Measurements from ENCODE around the gene YTHDF2.
"Not testable (repeated sequence)": the region's sequence is repeated elsewhere in the genome, so short reads cannot be mapped to it uniquely, and the experiment has no call there.

Gene YTHDF2

GRCh38 chr1:28737307-28738132, 780 bp downstream of the YTHDF2 start:
- peak overlapping the region; percentile 82 for H3K27ac ChIP-seq (ENCODE audit: low read length)
- H3K4me3 ChIP-seq (ENCODE audit: low read length) = peak overlapping the region; percentile 82
- peaks cover 41% of the 10 kb centered on the region for H3K36me3 ChIP-seq (ENCODE audit: control insufficient read depth, low read depth, low read length)
- H3K9ac ChIP-seq (ENCODE audit: low read length) = peak overlapping the region; percentile 99
- peaks cover 13% of the 10 kb centered on the region for H3K4me1 ChIP-seq (ENCODE audit: control insufficient read depth, low read depth, low read length)
- no peaks in the 10 kb centered on the region for H3K27me3 ChIP-seq (ENCODE audit: control insufficient read depth, insufficient read depth, low read length)
- H3K9me3 ChIP-seq (ENCODE audit: control insufficient read depth, low read depth, low read length) = no peaks in the 10 kb centered on the region

GRCh38 chr1:28740118-28740517, 3.4 kb downstream of the YTHDF2 start:
- Histone ChIP-seq H3K27ac (ENCODE audit: low read length) (no peak overlapping the region), H3K4me1 (ENCODE audit: control insufficient read depth, low read depth, low read length) (peaks cover 13% of the 10 kb centered on the region), H3K36me3 (ENCODE audit: control insufficient read depth, low read depth, low read length) (peaks cover 67% of the 10 kb centered on the region), H3K9me3 (ENCODE audit: control insufficient read depth, low read depth, low read length) (no peaks in the 10 kb centered on the region), H3K9ac (ENCODE audit: low read length) (no peak overlapping the region), H3K27me3 (ENCODE audit: control insufficient read depth, insufficient read depth, low read length) (no peaks in the 10 kb centered on the region), H3K4me3 (ENCODE audit: low read length) (peak overlapping the region; percentile 82)

- no peak overlapping the region for H3K27ac ChIP-seq (ENCODE audit: low read length)
- no peaks in the 10 kb centered on the region for H3K27me3 ChIP-seq (ENCODE audit: control insufficient read depth, insufficient read depth, low read length)
- H3K9me3 ChIP-seq (ENCODE audit: control insufficient read depth, low read depth, low read length) = no peaks in the 10 kb centered on the region
- H3K9ac ChIP-seq (ENCODE audit: low read length) = no peak overlapping the region
- peak overlapping the region; percentile 3 for H3K4me3 ChIP-seq (ENCODE audit: low read length)
- peaks cover 82% of the 10 kb centered on the region for H3K36me3 ChIP-seq (ENCODE audit: control insufficient read depth, low read depth, low read length)
- peaks cover 6% of the 10 kb centered on the region for H3K4me1 ChIP-seq (ENCODE audit: control insufficient read depth, low read depth, low read length)
Observed at GRCh38 chr1:28744184-28744583, 7.4 kb downstream of the YTHDF2 start.

GRCh38 chr1:28745653-28746173, 9.0 kb downstream of the YTHDF2 start:
- no peaks in the 10 kb centered on the region for H3K27me3 ChIP-seq (ENCODE audit: control insufficient read depth, insufficient read depth, low read length)
- no peak overlapping the region for H3K9ac ChIP-seq (ENCODE audit: low read length)
- H3K36me3 ChIP-seq (ENCODE audit: control insufficient read depth, low read depth, low read length) = peaks cover 74% of the 10 kb centered on the region
- no peak overlapping the region for H3K27ac ChIP-seq (ENCODE audit: low read length)
- H3K4me1 ChIP-seq (ENCODE audit: control insufficient read depth, low read depth, low read length) = peaks cover 6% of the 10 kb centered on the region
- H3K9me3 ChIP-seq (ENCODE audit: control insufficient read depth, low read depth, low read length) = no peaks in the 10 kb centered on the region
- no peak overlapping the region for H3K4me3 ChIP-seq (ENCODE audit: low read length)

- peaks cover 49% of the 10 kb centered on the region for H3K36me3 ChIP-seq (ENCODE audit: control insufficient read depth, low read depth, low read length)
- no peak overlapping the region for H3K9ac ChIP-seq (ENCODE audit: low read length)
- peaks cover 10% of the 10 kb centered on the region for H3K4me1 ChIP-seq (ENCODE audit: control insufficient read depth, low read depth, low read length)
- H3K9me3 ChIP-seq (ENCODE audit: control insufficient read depth, low read depth, low read length) = no peaks in the 10 kb centered on the region
- no peak overlapping the region for H3K27ac ChIP-seq (ENCODE audit: low read length)
- H3K4me3 ChIP-seq (ENCODE audit: low read length) = no peak overlapping the region
- no peaks in the 10 kb centered on the region for H3K27me3 ChIP-seq (ENCODE audit: control insufficient read depth, insufficient read depth, low read length)
Observed at GRCh38 chr1:28750330-28750729, 13.6 kb downstream of the YTHDF2 start.

- H3K27ac ChIP-seq (ENCODE audit: low read length); H3K9ac ChIP-seq (ENCODE audit: low read length); H3K9me3 ChIP-seq (ENCODE audit: control insufficient read depth, low read depth, low read length); H3K4me3 ChIP-seq (ENCODE audit: low read length); H3K27me3 ChIP-seq (ENCODE audit: control insufficient read depth, insufficient read depth, low read length): not testable (repeated sequence)
- H3K4me1 ChIP-seq (ENCODE audit: control insufficient read depth, low read depth, low read length) = peaks cover 13% of the 10 kb centered on the region
- H3K36me3 ChIP-seq (ENCODE audit: control insufficient read depth, low read depth, low read length) = peaks cover 51% of the 10 kb centered on the region
Observed at GRCh38 chr1:28750771-28751294, 14.1 kb downstream of the YTHDF2 start.

- Histone ChIP-seq H3K9me3 (ENCODE audit: control insufficient read depth, low read depth, low read length) (no peaks in the 10 kb centered on the region), H3K36me3 (ENCODE audit: control insufficient read depth, low read depth, low read length) (peaks cover 49% of the 10 kb centered on the region), H3K9ac (ENCODE audit: low read length) (no peak overlapping the region), H3K27me3 (ENCODE audit: control insufficient read depth, insufficient read depth, low read length) (no peaks in the 10 kb centered on the region), H3K27ac (ENCODE audit: low read length) (no peak overlapping the region), H3K4me3 (ENCODE audit: low read length) (no peak overlapping the region), H3K4me1 (ENCODE audit: control insufficient read depth, low read depth, low read length) (peaks cover 17% of the 10 kb centered on the region)
Observed at GRCh38 chr1:28751315-28752060, 14.7 kb downstream of the YTHDF2 start.

- Histone ChIP-seq H3K9me3 (ENCODE audit: control insufficient read depth, low read depth, low read length) (no peaks in the 10 kb centered on the region), H3K9ac (ENCODE audit: low read length) (no peak overlapping the region), H3K36me3 (ENCODE audit: control insufficient read depth, low read depth, low read length) (peaks cover 57% of the 10 kb centered on the region), H3K27me3 (ENCODE audit: control insufficient read depth, insufficient read depth, low read length) (no peaks in the 10 kb centered on the region), H3K27ac (ENCODE audit: low read length) (no peak overlapping the region), H3K4me1 (ENCODE audit: control insufficient read depth, low read depth, low read length) (peaks cover 18% of the 10 kb centered on the region), H3K4me3 (ENCODE audit: low read length) (no peak overlapping the region)
Observed at GRCh38 chr1:28755701-28756100, 19.0 kb downstream of the YTHDF2 start.

GRCh38 chr1:28756846-28757245, 20.1 kb downstream of the YTHDF2 start:
- Histone ChIP-seq H3K4me3 (ENCODE audit: low read length) (no peak overlapping the region), H3K36me3 (ENCODE audit: control insufficient read depth, low read depth, low read length) (peaks cover 49% of the 10 kb centered on the region), H3K27ac (ENCODE audit: low read length) (no peak overlapping the region), H3K27me3 (ENCODE audit: control insufficient read depth, insufficient read depth, low read length) (no peaks in the 10 kb centered on the region), H3K4me1 (ENCODE audit: control insufficient read depth, low read depth, low read length) (peaks cover 18% of the 10 kb centered on the region), H3K9ac (ENCODE audit: low read length) (no peak overlapping the region), H3K9me3 (ENCODE audit: control insufficient read depth, low read depth, low read length) (no peaks in the 10 kb centered on the region)

- peaks cover 18% of the 10 kb centered on the region for H3K4me1 ChIP-seq (ENCODE audit: control insufficient read depth, low read depth, low read length)
- H3K36me3 ChIP-seq (ENCODE audit: control insufficient read depth, low read depth, low read length) = peaks cover 46% of the 10 kb centered on the region
- H3K27ac ChIP-seq (ENCODE audit: low read length) = no peak overlapping the region
- H3K9me3 ChIP-seq (ENCODE audit: control insufficient read depth, low read depth, low read length) = no peaks in the 10 kb centered on the region
- H3K27me3 ChIP-seq (ENCODE audit: control insufficient read depth, insufficient read depth, low read length) = no peaks in the 10 kb centered on the region
- no peak overlapping the region for H3K9ac ChIP-seq (ENCODE audit: low read length)
- H3K4me3 ChIP-seq (ENCODE audit: low read length) = no peak overlapping the region
Observed at GRCh38 chr1:28758420-28758819, 21.7 kb downstream of the YTHDF2 start.

- peaks cover 46% of the 10 kb centered on the region for H3K36me3 ChIP-seq (ENCODE audit: control insufficient read depth, low read depth, low read length)
- H3K27ac ChIP-seq (ENCODE audit: low read length) = no peak overlapping the region
- no peaks in the 10 kb centered on the region for H3K9me3 ChIP-seq (ENCODE audit: control insufficient read depth, low read depth, low read length)
- H3K9ac ChIP-seq (ENCODE audit: low read length) = no peak overlapping the region
- H3K27me3 ChIP-seq (ENCODE audit: control insufficient read depth, insufficient read depth, low read length) = no peaks in the 10 kb centered on the region
- peaks cover 18% of the 10 kb centered on the region for H3K4me1 ChIP-seq (ENCODE audit: control insufficient read depth, low read depth, low read length)
- no peak overlapping the region for H3K4me3 ChIP-seq (ENCODE audit: low read length)
Observed at GRCh38 chr1:28759257-28759656, 22.5 kb downstream of the YTHDF2 start.
